GM12801 (cell line): ENCODE measurements around the gene NDUFS6.

ENCODE experiments used
- CTCF ChIP-seq: IDR thresholded peaks from one replicate; pipeline ENCODE4 v1.5.1; 2011; ENCODE audit warnings: control low read depth; ENCODE audit not compliant: insufficient read length; ENCODE audit errors: extremely low read depth

NDUFS6 gene

GRCh38 chr5:1831677-1832313 is 30.6 kb downstream of the NDUFS6 start:
- TF ChIP-seq CTCF = no peak

GRCh38 chr5:1832511-1833250 is 31.5 kb downstream of the NDUFS6 start:
- no peak for TF ChIP-seq CTCF

GRCh38 chr5:1833264-1834021 is 32.2 kb downstream of the NDUFS6 start:
- no peak for TF ChIP-seq CTCF

GRCh38 chr5:1834022-1834551 is 32.9 kb downstream of the NDUFS6 start:
- TF ChIP-seq CTCF = no peak

- no peak for TF ChIP-seq CTCF
Measured at GRCh38 chr5:1834721-1835429, 33.7 kb downstream of the NDUFS6 start.

GRCh38 chr5:1835431-1835830 is 34.2 kb downstream of the NDUFS6 start:
- TF ChIP-seq CTCF = no peak
